NCI-H774 (cell line): ENCODE data around the gene CLN6.

Source experiments
- DNase-seq: peaks from one replicate; lab custom pipeline; 2025; lab: John Stamatoyannopoulos, UW

The CLN6 gene

DNA sequence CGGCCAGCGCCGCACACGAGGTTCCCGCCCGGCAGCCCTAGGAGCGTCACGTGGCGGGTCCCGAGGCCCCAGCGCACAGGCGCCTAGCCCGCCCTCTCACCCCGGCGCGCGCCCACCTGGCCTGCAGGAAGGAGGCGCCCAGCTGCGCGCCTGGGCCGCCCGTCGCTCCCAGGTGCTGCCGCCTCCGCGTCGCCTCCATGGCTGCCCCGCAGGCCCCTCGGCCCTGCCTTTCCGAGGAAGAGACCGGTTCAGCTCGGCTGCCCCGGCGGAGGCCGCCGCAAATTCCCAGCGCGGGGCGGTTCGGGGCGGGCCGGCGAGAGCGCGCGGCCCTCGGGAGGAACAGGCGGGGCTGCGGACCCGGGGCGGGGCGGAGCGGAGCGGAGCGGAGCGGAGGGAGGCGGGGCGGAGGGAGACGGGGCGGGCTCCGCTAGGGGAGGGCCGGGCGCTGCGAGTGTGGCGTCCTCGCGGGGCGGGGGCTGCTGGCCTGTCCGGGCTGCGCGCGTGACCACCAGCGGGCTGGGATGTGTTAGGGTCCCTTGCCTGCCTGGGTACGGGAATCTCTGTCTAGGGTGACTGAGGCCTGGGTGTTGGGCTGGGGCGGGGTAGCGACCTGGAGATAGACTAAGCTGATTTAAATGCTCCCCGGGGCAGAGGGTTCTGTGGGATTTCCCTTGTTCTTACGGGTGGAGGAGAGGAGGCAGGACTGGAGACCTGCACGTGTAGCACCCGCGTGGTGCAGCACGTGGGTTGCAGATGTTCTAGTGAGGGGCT lies at the start of gene CLN6:
Gene CLN6, minus strand, starts transcription at position 343 of the 771 bp plus-strand sequence. Its CDS starts 144 bp downstream, at position 199.
- peak; percentile 83 for DNase-seq

DNA sequence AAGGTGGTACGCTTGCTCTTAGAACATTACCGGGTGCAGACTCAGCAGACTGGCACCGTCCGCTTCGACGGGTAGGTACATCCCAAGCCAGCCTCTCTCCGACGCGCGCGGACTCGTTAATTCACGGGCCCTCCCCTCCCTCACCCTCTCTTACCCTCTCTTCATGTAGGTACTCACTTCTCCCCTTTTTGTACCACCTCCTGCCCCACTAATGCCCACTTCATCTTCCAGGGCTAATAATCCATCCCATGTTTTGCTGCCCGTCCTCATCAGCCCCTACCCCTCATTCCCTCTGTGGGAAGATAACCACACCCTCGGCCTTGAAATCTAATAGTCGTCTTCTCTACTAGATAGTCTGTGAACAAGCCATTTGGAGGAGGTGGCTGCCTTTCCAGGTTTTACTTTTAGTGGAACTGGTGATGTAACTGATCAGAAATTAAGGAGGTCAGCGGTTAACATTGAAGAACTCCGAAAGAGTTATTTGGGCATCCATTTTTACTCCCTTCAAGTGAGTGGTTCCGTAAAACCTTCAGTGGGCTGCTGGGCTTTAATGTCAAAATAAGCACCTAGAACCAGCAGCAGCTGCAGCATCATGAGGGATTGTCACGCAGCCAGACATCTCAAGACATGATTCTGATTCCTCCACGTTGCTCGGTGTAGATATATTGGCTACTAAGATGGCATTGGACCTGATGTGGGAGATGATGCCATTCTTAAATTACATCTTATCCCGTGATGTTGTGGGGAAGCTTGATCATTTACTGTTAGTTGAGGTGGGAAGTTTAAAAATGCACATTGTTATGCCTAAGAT lies 49.3 kb upstream of the CLN6 start:
- peak; percentile 14 for DNase-seq

DNA sequence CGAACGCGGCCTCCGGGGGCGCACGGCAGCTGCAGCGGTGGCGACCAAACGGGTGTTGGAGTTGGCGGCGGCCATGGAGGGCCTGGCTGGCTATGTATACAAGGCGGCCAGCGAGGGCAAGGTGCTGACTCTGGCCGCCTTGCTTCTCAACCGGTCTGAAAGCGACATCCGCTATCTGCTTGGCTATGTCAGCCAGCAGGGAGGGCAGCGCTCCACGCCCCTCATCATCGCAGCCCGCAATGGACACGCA lies 48.7 kb upstream of the CLN6 start:
- DNase-seq, result no peak

DNA sequence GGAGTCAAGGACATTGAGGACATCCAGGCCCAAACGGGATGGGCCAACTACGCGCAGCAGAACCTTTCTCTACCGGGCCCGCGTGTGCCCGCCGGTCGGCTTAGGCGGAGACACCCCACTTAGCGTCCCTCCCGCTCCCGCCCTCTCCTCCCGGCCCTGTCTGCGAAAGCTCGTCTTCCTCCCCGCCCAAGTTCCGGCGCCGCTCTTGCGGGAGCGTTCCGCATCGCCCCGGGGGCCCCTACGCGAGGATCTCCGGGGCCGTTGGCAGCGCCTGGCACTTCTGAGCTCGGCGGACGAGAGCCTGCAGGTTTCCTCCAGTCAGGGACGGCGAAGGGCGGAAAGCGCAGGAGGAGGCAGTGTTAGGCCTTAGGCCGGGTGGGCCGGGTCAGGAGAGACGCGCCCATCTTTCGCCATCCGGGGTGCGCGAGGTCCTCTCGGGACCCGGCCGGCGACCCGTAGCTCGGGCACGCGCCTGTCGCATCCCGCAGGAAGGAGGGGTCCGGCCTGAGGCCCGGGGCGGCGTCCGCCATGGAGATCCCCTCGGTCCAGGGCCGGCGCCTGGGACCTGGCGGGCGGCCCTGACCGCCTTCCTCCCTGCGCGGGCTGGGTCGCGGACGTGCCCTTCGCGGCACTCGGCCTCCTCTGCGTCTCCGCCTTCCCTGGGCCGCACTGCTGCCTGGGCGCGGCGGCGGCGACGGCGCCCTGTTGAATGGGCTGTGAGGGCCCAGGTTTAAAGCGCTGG lies 48.2 kb upstream of the CLN6 start, which contains the start of gene FEM1B:
Gene FEM1B, plus strand, starts transcription at position 143 of the 742 bp plus-strand sequence. CDS start 673 bp downstream, outside the sequence.
- DNase-seq, result peak; percentile 86

DNA sequence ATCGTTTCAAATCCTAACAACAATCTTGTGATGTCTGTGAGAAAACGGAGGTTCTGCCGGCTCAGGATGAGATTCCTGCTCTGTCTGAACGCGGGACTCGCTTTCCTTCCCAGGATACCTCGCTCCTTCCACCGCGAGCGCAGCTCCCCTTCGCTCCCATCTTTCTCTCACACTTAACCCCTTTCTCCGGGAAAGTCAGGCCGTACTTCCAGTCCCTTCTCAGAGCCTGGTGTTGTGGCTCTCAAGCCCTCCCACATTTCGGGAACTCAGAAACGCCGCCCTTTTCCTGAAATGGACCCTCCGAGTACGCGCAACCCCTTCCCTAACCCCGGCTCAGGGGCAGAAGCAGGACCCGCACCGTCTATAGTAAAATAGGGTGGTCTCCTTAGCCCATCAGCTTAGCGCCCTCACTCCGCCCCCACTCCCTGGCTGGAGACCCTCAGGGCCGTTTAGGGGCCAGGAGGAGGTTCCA lies 47.6 kb upstream of the CLN6 start:
- DNase-seq, result peak; percentile 57

DNA sequence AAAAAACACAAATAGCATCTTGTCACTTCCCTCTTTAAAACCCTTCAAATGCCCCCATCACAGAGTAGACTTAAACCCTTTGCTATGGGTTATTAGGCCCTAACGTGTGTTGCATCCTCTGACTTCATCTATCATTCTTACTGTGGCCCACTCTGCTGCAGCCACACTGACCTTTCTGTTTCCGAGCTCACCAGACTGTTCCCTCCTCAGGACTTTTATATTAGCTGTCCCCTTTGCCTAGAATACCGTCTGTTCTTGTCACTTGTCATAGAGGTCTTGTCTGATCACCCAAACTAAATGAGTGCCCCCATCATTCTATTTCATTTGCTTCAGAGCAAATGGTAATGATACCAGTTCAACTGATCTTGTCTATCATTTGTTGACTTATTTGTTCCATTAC lies 47.1 kb upstream of the CLN6 start:
- DNase-seq, result no peak

DNA sequence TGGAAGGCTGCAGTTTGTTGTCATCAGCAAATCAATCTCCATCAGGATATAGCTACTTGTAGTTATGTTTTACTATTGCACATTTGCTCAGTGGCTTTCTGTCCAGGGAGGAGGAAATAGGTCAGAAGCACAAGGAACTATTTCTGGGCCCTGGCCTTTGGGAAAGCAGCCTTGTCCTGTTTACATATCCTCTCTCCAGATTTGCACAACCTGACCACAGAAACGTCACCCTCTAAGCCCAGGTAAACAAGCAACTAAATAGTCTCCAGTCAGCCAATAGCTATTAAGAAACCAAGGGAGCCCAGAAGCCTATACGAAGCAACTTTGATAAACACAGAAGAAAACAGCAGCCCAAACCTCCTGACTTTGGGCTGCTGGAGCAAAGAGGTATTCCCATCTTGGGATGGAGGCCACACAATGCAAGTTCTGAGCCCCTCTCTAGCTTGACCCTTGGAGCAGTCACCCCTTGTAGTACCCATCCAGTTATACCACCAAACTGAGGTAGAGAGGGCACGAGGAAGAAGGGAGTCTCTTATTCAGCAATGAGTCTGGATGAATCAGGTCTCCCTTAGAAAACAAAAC lies 45.7 kb upstream of the CLN6 start:
- peak; percentile 21 for DNase-seq

GRCh38 chr15:68274201-68274848 lies 44.8 kb upstream of the CLN6 start:
- no peak for DNase-seq

- no peak for DNase-seq
Measured at GRCh38 chr15:68272721-68273271, 43.3 kb upstream of the CLN6 start.

DNA sequence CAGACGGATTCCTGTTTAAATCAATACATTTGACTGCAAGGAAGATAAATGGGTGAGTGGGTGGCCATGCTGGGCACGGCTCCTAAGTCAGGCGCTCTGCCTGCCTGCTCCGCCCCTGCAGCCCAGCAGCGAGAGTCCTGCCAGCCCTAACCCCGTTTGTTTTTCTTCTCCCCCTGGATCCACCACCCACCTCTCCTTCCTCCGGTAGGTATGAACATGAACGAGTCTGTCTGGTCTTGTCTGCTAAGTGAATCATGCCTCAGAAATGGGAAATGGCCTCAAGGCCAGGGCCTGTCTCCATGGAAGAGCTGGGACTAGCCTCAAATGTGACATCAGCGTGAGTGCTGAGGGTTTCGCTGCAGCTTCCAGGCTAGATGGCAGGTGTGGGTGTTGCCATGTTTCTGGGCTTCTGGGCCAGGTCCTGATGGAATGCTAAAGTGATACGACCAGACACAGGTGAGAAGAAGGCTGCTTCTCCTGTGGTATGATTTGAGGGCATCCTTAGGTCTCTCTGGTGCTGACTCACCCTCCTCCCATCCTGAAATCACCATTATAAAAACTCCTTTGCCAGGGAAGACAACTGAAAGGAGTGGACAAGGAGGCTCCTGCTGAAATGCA lies 42.4 kb upstream of the CLN6 start:
- peak; percentile 6 for DNase-seq

GRCh38 chr15:68268405-68268804 lies 38.9 kb upstream of the CLN6 start:
- DNase-seq, result no peak

GRCh38 chr15:68265674-68266073 lies 36.1 kb upstream of the CLN6 start:
- no peak for DNase-seq

- no peak for DNase-seq
Measured at GRCh38 chr15:68265081-68265480, 35.6 kb upstream of the CLN6 start.

GRCh38 chr15:68264282-68264681 lies 34.8 kb upstream of the CLN6 start:
- DNase-seq, result no peak

- no peak for DNase-seq
Measured at GRCh38 chr15:68262514-68263356, 33.2 kb upstream of the CLN6 start.

GRCh38 chr15:68261980-68262379 lies 32.5 kb upstream of the CLN6 start:
- no peak for DNase-seq

GRCh38 chr15:68261241-68261640 lies 31.7 kb upstream of the CLN6 start:
- DNase-seq, result no peak

GRCh38 chr15:68259883-68260282 lies 30.4 kb upstream of the CLN6 start:
- peak; percentile 7 for DNase-seq

GRCh38 chr15:68258692-68259091 lies 29.2 kb upstream of the CLN6 start:
- DNase-seq, result no peak
